HCT116 (cell line): ENCODE results near the gene ATG4D. TPM values are rescaled to one million over a fixed set of nuclear protein-coding genes. Genes with fewer than 3 reads are reported as not detected.

Source experiments
- ATAC-seq: fragments of 200-7000 bp; cut with Tn5 transposase; 2 replicates; pipeline ENCODE4 v1.9.1; 2020; ENCODE audit warnings: mild to moderate bottlenecking, moderate library complexity
- BruUV-seq: library from RNA; stranded (reverse); fragments of 400-500 nt; replicated peaks from 2 replicates; lab custom pipeline; 2021; lab: Mats Ljungman, UMichigan
- CTCF ChIA-PET: fragments of 300-600 bp; sonication (Branson Sonifier 250); formaldehyde crosslinking; loops from one replicate; lab custom pipeline; 2021; ENCODE audit warnings: antibody characterized with exemption; lab: Charles Lee
- POLR2A ChIA-PET: fragments of 300-600, 350-600 bp; sonication (Branson Sonifier 250); formaldehyde crosslinking; loops from one replicate; lab custom pipeline; 2021; ENCODE audit warnings: antibody characterized with exemption; lab: Charles Lee
- RAD21 ChIA-PET, 2 experiments: fragments of 300-600 bp; sonication (Branson Sonifier 250); formaldehyde crosslinking; loops; one replicate each; lab custom pipeline; 2023; ENCODE audit warnings: low total read pairs in 2 of 2; ENCODE audit not compliant: uncharacterized antibody in 2 of 2, unreplicated experiment in 2 of 2, low non-redundant PET in 1 of 2; lab: Charles Lee
- DNase-seq: peaks from one replicate; pipeline ENCODE4 v3.0.0-alpha.2; 2010; ENCODE audit warnings: low read depth, low spot score
- H2AFZ ChIP-seq: fragments of 200-600 bp; shearing (Covaris generic), sonication (generic); 2 replicates; pipeline ENCODE4 v1.6.1; 2017; ENCODE audit warnings: low read depth, mixed run types, mixed read lengths, antibody characterized with exemption, low read length; ENCODE audit not compliant: poor library complexity, severe bottlenecking
- H3K27ac ChIP-seq: 2 replicates; pipeline ENCODE4 v1.5.1; 2012; ENCODE audit warnings: low read depth, low read length
- H3K27me3 ChIP-seq: fragments of 200-600 bp; sonication (generic); 2 replicates; pipeline ENCODE4 v1.6.1; 2016; ENCODE audit warnings: mixed run types, low read length, mixed read lengths; ENCODE audit not compliant: insufficient read depth
- H3K36me3 ChIP-seq, 2 experiments: fragments of 200-500 bp in 1 of 2; fragments of 200-600 bp in 1 of 2; sonication (Bioruptor generic) in 1 of 2; sonication (generic) in 1 of 2; 2 replicates each; pipeline versions ENCODE4 v1.5.1 to v1.6.1; 2014 to 2016; ENCODE audit warnings: low read length in 2 of 2, inconsistent platforms in 1 of 2, mixed read lengths in 1 of 2, mixed run types in 1 of 2; ENCODE audit not compliant: insufficient read depth in 2 of 2, control insufficient read depth in 1 of 2
- H3K4me1 ChIP-seq, 2 experiments: fragments of 200-600 bp in 1 of 2; sonication (generic) in 1 of 2; 2 replicates each; pipeline versions ENCODE4 v1.5.1 to v1.6.1; 2012 to 2017; ENCODE audit warnings: low read length in 2 of 2, inconsistent platforms in 1 of 2, mild to moderate bottlenecking in 1 of 2, mixed read lengths in 1 of 2, mixed run types in 1 of 2, moderate library complexity in 1 of 2; ENCODE audit not compliant: insufficient read depth in 2 of 2, control insufficient read depth in 1 of 2
- H3K4me2 ChIP-seq: fragments of 200-600 bp; sonication (generic); 2 replicates; pipeline ENCODE4 v1.6.1; 2017; ENCODE audit warnings: mixed run types, low read length, mixed read lengths
- H3K4me3 ChIP-seq, 2 experiments: fragments of 200-600 bp in 1 of 2; sonication (generic) in 1 of 2; replicated peaks in 1 of 2; 2 replicates each; pipeline ENCODE4 v1.5.1; 2011 to 2016; ENCODE audit warnings: low read length in 2 of 2, control low read depth in 1 of 2, low read depth in 1 of 2, mild to moderate bottlenecking in 1 of 2, mixed read lengths in 1 of 2, mixed run types in 1 of 2
- H3K79me2 ChIP-seq: fragments of 200-600 bp; sonication (generic); 2 replicates; pipeline ENCODE4 v1.6.1; 2017; ENCODE audit warnings: mild to moderate bottlenecking, mixed run types, low read length, moderate library complexity, mixed read lengths; ENCODE audit not compliant: insufficient read depth
- H3K9ac ChIP-seq: fragments of 200-600 bp; sonication (generic); 2 replicates; pipeline ENCODE4 v1.6.1; 2016; ENCODE audit warnings: low read length, mixed read lengths
- H3K9me2 ChIP-seq: fragments of 200-600 bp; sonication (generic), shearing (Covaris generic); 2 replicates; pipeline ENCODE4 v1.6.1; 2017; ENCODE audit warnings: mixed run types, mild to moderate bottlenecking, moderate library complexity; ENCODE audit not compliant: insufficient read depth
- H3K9me3 ChIP-seq, 2 experiments: fragments of 200-500 bp in 1 of 2; fragments of 200-600 bp in 1 of 2; sonication (Bioruptor generic) in 1 of 2; sonication (generic) in 1 of 2; 2 replicates each; pipeline ENCODE4 v1.6.1; 2014 to 2017; ENCODE audit warnings: low read length in 2 of 2, mixed read lengths in 2 of 2, inconsistent platforms in 1 of 2, low read depth in 1 of 2, mild to moderate bottlenecking in 1 of 2, mixed run types in 1 of 2, moderate library complexity in 1 of 2; ENCODE audit not compliant: control insufficient read depth in 1 of 2, insufficient read depth in 1 of 2
- H4K20me1 ChIP-seq: fragments of 200-600 bp; sonication (generic), shearing (Covaris generic); 2 replicates; pipeline ENCODE4 v1.6.1; 2017; ENCODE audit warnings: mixed run types, mild to moderate bottlenecking, moderate library complexity; ENCODE audit not compliant: insufficient read depth
- EGR1 ChIP-seq: IDR thresholded peaks from 2 replicates; pipeline ENCODE4 v1.6.1; 2012; ENCODE audit warnings: low read depth
- EZH2 ChIP-seq: fragments of 200-600 bp; sonication (generic); IDR thresholded peaks from 2 replicates; pipeline ENCODE4 v1.6.1; 2017; ENCODE audit warnings: antibody characterized with exemption, mixed run types
- EZH2phosphoT487 ChIP-seq: fragments of 200-600 bp; IDR thresholded peaks from 2 replicates; pipeline ENCODE4 v1.6.1; 2018; ENCODE audit warnings: antibody characterized with exemption, borderline replicate concordance
- JUND ChIP-seq: IDR thresholded peaks from 2 replicates; pipeline ENCODE4 v1.6.1; 2012
- POLR2A ChIP-seq: IDR thresholded peaks from 2 replicates; pipeline ENCODE4 v1.7.0; 2011; ENCODE audit warnings: borderline replicate concordance; ENCODE audit not compliant: insufficient read depth, insufficient read length; ENCODE audit errors: extremely low read depth
- POLR2AphosphoS5 ChIP-seq: IDR thresholded peaks from 2 replicates; pipeline ENCODE4 v1.6.1; 2011; ENCODE audit warnings: mild to moderate bottlenecking, low read depth, low read length, moderate library complexity
- RAD21 ChIP-seq: IDR thresholded peaks from 2 replicates; pipeline ENCODE4 v1.6.1; 2012; ENCODE audit warnings: low read depth, mild to moderate bottlenecking
- SIN3A ChIP-seq: IDR thresholded peaks from 2 replicates; pipeline ENCODE4 v1.6.1; 2012; ENCODE audit warnings: low read depth
- TCF7L2 ChIP-seq: IDR thresholded peaks from 2 replicates; pipeline ENCODE4 v1.7.0; 2011; ENCODE audit warnings: borderline replicate concordance, inconsistent platforms; ENCODE audit not compliant: insufficient read depth, insufficient read length; ENCODE audit errors: extremely low read depth
- YY1 ChIP-seq: IDR thresholded peaks from 2 replicates; pipeline ENCODE4 v1.6.1; 2011; ENCODE audit warnings: low read length, low read depth, moderate library complexity, mild to moderate bottlenecking; ENCODE audit not compliant: insufficient replicate concordance; ENCODE audit errors: extremely low read depth
- ZNF274 ChIP-seq: fragments of 200-500 bp; sonication (Bioruptor generic); IDR thresholded peaks from 2 replicates; pipeline ENCODE4 v1.6.1; 2014; ENCODE audit warnings: mild to moderate bottlenecking, low read depth, low read length, inconsistent platforms
- intact Hi-C: fragments of 100-400 bp; cut with micrococcal nuclease; formaldehyde crosslinking; loops from 2 replicates; pipeline ENCODE4 v1.10.0; 2022
- total RNA-seq: library from RNA; stranded (reverse); gene quantifications from one replicate; pipeline ENCODE4 v1.2.1, GENCODE V29; 2021; ENCODE audit not compliant: unreplicated experiment
- TF ChIP-seq, protein P1 (sequence below): IDR thresholded peaks from 2 replicates; pipeline ENCODE4 v1.6.1; 2012

Gene ATG4D
- total RNA-seq, 1 experiment from 2014 or later, result 45.4 TPM

DNA sequence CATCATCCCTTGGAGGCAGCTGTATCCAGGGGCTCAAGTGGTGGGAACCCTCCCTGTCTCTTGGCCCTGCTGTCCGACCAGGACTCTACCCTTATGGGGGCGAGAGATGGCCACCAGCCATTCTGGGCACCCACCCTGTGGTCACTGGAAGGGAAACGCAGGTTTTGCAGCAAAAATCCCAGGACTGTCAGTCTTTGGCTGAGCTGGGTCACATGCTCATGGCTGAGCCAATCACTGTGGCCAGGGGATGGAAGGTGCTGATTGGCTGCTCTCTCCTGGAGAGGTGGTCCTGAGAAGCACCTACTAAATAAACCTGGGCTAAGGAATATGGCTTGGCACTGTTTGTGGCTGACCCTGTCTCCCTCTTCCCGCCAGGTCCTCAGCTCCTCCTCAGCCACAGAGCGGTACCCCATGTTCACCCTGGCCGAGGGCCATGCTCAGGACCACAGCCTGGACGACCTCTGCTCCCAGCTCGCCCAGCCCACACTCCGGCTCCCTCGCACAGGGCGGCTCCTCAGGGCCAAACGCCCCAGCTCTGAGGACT, 8.9 kb downstream of the ATG4D start:
- Histone ChIP-seq H3K27me3 (no peaks in the 10 kb centered on the region), H3K9me2 (no peaks in the 10 kb centered on the region), H2AFZ (no peak overlapping the region), H3K4me3 (no peak overlapping the region), H3K4me1 (no peaks in the 10 kb centered on the region), H4K20me1 (no peaks in the 10 kb centered on the region), H3K36me3 (peaks cover 15 to 47% of the 10 kb centered on the region in 2 experiments; a peak in 3 of 4 replicates), H3K4me2 (no peak overlapping the region), H3K9me3 (no peaks in the 10 kb centered on the region), H3K79me2 (no peaks in the 10 kb centered on the region; the same call in 1 of the 2 replicates), H3K27ac (no peak overlapping the region; the same call in 1 of the 2 replicates), H3K9ac (no peak overlapping the region)
- ChIA-PET POLR2A (interaction anchor here (0.9 to 1.7 kb wide), 2 partner anchors 9 to 14 kb away, joined by 4 to 5 read pairs; partner anchors contain the start of genes ATG4D and KRI1), RAD21 (interaction anchor here in 1 of 2 experiments (0.9 kb wide), 1 partner anchor 149 kb away, joined by 3 read pairs; no protein-coding TSS in a partner anchor), CTCF (interaction anchor here (1.3 to 2.6 kb wide), 3 partner anchors 10 to 69 kb away, joined by 6 to 15 read pairs (median 8); partner anchors contain the start of gene ATG4D)
- TF ChIP-seq EGR1 (no peak), POLR2AphosphoS5 (peak; percentile 13; the same call in 1 of the 2 replicates), RAD21 (no peak), POLR2A (peak; percentile 31)
- DNase-seq, result no peak
- intact Hi-C loops, result no loop called here
- ATAC-seq, result peak; percentile 86
- no TSS peak for BruUV-seq

DNA sequence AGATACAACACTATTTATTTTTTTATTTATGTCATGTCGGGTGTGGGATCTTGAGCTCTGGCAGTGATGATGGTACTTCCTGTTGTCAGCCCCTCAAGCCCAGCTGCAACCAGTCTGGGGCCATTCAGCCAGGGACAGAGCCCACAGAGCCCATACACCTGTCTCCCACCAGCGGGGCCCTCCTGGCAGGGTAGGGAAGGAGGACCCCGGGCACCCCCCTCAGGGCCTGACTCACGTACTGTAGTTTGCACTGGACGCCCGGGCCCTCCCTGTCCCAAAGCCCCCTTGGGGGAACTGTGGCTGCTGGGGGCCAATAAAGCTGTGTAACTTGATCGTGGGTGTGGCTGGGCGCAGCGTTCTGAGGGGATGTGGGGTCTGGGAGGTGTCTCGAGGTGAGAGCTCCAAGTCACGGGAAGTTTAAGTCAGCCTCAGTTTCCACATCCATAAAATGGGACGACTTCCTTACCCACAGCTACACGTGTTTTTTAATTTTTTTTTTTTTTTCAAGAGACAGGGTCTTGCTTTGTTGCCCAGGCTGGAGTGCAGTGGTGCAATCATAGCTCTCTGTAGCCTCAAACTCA, 9.5 kb downstream of the ATG4D start:
- Histone ChIP-seq H2AFZ (no peak overlapping the region), H3K79me2 (no peaks in the 10 kb centered on the region; the same call in 1 of the 2 replicates), H3K4me1 (no peaks in the 10 kb centered on the region), H3K4me2 (no peak overlapping the region), H3K4me3 (no peak overlapping the region)
- RAD21 ChIA-PET, result interaction anchor here in 1 of 2 experiments (0.7 to 0.9 kb wide), 2 partner anchors 149 to 308 kb away, joined by 3 read pairs; no protein-coding TSS in a partner anchor
- CTCF ChIA-PET, result interaction anchor here (0.6 to 2.6 kb wide), 3 partner anchors 11 to 70 kb away, joined by 3 to 15 read pairs (median 8); partner anchors contain the start of genes ATG4D and KEAP1
- POLR2A ChIA-PET, result interaction anchor here (0.9 to 1.7 kb wide), 2 partner anchors 10 to 13 kb away, joined by 4 to 5 read pairs; partner anchors contain the start of genes ATG4D and KRI1
- TF ChIP-seq YY1 (no peak), JUND (no peak), POLR2A (no peak), ZNF274 (no peak), TCF7L2 (no peak), SIN3A (no peak), EZH2phosphoT487 (no peak), EZH2 (no peak)
- TF ChIP-seq, protein P1, sequence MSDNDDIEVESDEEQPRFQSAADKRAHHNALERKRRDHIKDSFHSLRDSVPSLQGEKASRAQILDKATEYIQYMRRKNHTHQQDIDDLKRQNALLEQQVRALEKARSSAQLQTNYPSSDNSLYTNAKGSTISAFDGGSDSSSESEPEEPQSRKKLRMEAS, result peak; percentile 27; the same call in 1 of the 2 replicates
- TF ChIP-seq, all 23 proteins: peak for 1
- intact Hi-C loops, result no loop called here
- TSS peak; percentile 72 for BruUV-seq
- ATAC-seq, result 0 out of 2 replicates have a peak, but pooled peaks have one; percentile 2
- Histone ChIP-seq H3K9me3 (no peaks in the 10 kb centered on the region), H3K27ac (no peak overlapping the region; the same call in 1 of the 2 replicates), H3K9me2 (no peaks in the 10 kb centered on the region), H3K9ac (no peak overlapping the region), H4K20me1 (no peaks in the 10 kb centered on the region), H3K36me3 (peaks cover 17 to 50% of the 10 kb centered on the region in 2 experiments; a peak in 3 of 4 replicates), H3K27me3 (no peaks in the 10 kb centered on the region)
- DNase-seq, result no peak
